HS-5 (cell line): Measurements from ENCODE around the gene CIDEB.
A peak's percentile ranks its signal among the peaks of the same experiment; 100 is the strongest.
"Not testable (repeated sequence)": the region's sequence is repeated elsewhere in the genome, so short reads cannot be mapped to it uniquely, and the experiment has no call there.

Experiments used
- DNase-seq: peaks from one replicate; pipeline ENCODE4 v3.0.0-alpha.2; 2012; ENCODE audit warnings: low read depth

CIDEB gene

DNA sequence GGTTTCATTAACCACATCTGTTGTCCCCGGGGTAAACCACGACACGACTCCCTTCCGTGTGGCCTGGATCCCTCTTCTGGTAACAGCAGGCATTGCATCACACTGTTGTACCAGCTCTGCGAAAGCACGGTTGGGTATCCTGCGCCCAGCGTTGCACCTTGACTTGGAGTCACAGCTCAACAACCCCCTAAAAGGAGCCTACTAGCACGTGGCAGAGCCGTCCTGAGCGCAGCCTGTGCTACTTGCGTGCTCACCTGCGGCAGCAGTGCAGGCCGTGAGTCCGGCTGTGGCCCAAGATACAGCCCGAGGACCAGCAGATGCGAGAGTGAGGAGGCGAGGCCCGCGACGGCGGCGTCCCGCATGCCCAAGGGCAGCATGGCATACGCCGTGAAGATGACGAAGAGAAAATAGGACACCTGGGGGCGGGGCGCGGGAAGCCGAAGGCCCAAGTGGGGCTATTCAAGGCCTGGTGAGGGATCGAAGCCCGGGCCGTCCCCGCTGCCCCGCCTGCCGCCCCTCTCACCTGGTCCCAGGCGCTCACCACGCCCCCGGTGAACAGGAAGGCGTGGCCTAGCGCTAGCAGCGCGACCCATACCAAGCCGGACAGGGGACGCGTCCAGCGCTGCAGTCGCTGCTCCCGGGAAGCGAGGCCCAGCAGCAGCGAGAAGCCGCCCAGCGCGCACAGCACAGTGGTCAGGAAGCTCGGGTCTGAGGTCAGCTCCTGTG lies 24.7 kb upstream of the CIDEB start:
- no peak for DNase-seq

DNA sequence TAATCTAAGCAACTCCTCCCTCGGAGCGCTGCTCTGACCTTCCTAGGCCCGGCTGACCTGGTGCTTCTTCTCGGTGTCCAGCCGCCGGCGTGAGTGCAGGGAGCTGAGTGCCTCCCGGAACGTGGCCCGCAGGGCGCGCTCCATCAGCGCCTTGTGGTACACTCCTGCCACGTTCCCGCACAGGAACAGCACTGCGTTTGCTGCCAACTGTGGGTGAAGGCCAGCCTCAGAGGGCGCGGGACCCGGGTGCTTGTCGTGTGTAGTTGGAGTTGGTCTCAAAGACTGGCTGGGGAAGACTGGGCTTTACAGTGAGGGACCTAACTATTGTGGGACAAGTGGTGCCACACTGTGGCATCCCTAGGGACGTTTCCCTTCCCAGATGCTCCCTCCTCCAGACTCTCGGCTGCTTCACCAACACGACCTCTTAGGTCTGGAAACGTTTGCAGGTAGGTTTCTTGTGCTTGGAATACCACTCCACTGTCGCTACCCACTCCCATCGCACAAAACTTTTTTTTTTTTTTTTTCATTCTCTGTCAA lies 24.0 kb upstream of the CIDEB start:
- DNase-seq, result no peak

DNA sequence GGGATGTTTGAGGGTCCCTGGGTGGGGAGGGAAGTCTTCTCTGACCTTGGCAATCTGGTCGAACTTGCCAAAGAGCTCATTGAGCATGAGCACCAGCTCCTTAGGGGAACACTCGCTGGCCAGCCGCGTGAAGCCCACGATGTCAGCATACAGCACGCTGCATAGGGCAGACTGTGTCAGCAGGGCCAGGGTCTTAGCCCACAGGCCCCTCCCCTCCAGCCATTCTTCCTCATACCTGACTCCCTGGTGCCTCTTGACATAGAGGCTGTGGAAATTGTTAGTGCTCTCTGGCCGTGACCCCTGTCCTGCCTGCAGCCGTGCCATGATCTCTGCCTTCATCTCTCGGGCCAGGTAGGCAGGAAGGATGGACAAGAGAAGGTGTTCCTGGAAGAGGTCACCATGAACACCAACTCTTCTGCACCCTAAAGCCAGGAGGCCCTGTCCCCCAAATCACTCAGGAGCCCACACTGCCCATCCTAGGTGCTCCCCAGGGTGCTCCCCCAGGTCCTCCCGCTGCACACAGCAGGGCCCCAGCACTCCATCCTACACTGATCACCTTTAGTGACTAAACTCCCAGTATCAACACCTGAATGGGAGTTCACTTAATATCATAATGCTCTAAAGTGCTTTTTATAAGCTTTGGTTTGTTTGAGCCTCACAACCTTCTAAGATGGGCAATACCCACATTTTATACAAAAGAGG lies 23.3 kb upstream of the CIDEB start:
- no peak for DNase-seq

DNA sequence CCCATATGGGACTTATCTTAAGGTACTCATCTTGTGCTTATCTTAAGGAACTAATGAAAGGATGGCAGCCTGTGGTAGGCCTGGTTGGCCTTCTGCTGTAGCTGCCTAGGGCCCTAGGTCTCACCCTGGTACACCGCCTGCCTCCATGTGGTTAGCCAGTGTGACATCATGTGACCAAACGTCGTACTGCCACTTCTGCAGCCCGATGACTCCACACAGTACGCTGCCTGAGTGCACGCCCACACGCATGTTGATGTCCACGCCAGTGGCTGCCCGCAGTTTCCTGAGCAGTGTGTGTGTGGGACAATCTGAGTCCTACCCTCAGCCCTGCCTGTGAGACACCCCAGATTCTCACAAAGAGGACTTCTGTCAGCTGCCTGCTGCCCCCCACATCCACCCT lies 22.0 kb upstream of the CIDEB start:
- DNase-seq, result no peak

DNA sequence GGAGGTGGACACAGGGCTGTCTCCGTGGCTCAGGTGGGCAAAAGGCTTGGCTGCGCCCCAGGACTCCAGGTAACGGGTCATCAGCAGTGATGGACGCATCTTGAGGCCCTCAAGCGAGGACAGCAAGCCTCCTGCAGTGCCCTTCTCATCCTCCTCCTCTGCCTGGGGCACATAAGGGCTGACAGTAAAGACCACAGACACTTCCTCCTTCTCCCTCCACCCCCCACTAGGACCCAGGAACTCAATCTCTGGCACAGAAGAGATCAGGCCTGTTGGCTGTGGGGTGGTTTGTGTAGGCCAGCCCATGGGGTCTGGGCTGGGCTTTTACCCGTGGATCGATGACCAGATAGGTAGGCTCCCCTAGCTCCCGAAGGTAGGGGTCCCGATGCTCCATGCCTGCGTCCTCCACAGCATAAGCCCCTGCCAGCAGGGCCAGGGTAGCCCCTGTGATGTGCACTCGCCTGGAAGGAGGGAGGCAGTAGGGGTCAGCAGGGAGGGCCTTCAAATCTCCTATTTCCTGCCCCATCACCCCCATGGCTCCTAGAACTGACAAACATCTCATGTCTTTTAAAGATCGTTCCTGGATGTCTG lies 21.4 kb upstream of the CIDEB start:
- no peak for DNase-seq

DNA sequence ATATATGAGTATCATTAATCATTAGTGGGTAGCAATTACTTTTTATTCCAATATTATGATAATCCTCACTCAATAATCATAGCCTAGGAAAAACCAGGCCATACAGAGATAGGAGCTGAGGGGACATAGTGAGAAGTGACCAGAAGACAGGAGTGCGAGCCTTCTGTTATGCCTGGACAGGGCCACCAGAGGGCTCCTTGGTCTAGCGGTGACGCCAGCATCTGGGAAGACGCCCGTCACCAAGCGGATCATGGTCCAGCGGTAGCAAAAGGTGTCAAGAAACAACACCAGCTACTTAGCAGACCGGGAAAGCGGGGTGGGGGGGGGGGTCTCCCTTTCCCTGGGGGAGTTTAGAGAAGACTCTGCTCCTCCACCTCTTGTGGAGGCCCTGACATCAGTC lies 20.1 kb upstream of the CIDEB start:
- DNase-seq, result not testable (repeated sequence)

DNA sequence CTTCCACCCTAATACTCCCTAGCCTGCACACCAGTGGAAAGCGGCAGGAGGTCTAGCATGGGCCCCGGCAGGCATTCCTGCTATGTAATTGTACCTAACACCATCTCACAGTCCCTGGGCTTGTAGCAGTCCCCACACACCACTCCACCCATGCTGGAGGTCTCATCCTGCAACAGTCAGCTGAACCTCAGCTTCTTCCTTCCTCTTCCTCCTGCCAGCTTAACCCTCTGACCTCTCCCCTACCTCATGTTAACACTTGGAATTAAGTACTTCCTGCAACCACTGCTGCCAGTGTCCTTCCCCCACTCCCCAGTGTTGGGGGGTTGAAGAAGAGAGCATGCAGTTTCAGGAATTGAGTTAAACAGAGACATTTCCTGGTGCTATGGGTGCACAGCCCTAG lies 19.5 kb upstream of the CIDEB start:
- DNase-seq, result no peak

DNA sequence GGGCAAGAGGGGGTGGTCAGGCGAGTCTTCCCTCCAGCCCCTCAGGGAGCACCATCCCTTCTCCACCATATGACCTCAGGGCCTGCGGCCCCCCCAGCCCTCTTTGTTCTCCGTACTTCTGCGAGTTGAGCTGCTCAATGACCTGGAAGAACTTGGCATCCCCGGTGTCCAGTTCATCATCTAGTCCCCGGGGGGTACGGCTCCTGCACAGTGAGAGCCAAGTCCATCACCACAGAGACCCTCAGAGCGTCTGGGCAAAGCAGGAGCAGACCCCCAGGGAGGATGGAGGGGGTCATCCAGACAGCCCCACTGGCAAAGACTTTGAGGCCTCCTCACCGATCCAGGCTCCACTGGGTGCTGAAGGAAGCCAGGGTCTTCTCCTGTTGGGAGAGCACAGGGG lies 18.2 kb upstream of the CIDEB start:
- DNase-seq, result no peak

DNA sequence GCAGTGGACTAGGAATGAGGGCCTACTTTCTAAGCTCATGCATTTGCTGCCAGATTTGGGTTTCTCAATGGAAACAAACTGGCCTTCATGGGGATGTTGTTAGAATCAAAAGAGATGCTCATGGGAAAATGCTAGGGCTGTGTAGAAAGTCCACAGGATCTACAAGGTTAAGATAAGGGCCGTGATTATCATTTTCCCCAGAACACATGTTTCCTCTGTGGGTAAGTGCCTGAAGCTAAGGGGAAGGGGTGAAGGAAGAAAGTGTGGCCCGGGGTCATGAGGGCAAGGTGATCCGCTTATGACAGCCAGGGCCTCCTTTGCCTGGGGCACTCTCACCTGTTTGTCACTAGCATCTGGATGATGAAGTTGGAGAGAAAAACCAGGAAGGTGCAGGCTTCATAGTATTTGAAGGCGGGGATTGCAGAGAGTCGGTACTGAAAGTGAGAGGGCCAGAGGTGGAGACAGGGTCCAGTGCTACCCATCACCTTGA lies 17.3 kb upstream of the CIDEB start:
- DNase-seq, result no peak

DNA sequence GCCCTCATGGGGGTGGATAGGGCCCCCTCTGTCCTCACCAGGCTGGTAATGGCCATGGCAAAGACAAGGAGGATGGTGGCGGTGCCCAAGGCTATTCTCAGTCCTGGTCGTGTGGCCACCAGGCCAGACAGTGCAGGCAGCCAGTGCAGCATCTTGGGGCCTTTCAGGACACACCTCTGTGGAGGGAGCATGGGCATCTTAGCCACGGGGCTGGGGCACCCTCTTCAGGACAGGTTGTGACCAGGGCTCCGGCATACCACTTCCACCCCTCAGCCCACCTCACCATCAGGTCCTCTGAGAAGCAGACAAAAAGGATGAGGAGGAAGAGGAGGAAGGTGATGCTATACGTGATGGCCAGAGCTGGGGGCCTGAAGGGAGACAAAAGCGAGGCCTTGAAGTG lies 16.2 kb upstream of the CIDEB start:
- DNase-seq, result no peak

DNA sequence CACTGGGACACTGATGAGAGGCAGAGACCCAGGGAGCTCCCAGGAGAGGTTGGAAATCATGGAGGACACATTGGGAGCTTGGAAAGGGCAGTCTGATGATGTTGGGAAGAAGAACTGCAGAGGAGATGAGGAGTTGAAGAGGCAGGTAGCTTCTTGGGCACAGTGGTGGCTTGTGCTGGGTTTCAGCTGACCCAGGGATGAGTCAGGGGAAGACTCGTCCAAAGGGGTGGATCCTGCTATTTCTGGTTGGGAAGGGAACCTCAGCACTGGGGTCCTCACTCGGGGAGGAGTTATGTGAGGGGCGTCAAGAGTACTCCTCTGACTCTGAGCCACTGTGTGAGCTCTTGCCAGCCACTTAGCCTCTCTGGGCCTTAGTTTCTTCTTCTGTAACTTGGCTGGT lies 15.6 kb upstream of the CIDEB start:
- DNase-seq, result no peak

DNA sequence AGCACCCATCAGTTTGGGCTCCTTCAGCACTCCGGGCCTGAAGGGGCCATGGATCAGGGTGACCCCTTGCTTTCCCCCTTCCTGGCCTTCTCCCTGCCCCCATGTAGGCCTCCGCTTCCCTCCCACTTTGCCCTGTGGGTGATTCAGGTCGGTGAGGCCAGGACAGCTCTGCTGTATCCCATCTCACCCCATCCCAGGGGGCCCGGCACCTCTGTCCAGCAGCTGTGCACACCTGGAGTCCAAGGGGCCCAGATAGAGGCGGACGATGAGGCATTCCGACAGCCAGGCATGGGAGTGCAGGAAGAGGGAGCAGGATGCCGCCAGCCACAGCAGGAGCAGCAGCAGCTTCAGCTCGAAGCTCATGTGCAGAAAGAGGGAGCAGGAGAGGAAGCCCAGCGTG lies 14.9 kb upstream of the CIDEB start:
- DNase-seq, result no peak

DNA sequence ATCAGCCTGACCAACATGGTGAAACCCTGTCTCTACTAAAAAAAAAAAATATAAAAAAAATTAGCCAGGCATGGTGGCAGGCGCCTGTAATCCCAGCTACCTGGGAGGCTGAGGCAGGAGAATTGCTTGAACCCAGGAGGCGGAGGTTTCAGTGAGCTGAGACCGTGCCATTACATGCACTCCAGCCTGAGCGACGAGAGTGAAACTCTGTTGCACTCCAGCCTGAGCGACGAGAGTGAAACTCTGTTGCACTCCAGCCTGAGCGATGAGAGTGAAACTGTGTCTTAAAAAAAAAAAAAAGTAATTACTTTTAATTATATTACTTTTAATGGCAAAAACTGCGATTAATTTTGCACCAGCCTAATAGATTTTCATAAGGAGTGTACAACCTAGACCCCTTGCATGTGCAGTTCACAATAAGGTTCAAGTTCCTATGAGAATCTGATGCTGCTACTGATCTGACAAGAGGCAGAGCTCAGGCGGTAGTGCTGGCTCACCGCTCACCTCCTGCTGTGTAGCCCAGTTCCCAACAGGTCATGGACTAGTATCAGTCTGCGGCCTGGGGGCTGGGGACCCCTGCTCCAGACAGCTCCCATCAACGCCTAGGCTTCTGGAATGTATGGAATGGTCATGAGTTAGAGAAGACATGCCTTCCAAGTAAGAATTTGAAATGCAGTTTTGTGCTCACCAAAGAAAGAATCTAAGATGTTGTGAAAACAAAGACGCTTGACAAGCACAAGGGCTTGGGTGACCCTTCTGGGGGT lies 13.6 kb upstream of the CIDEB start:
- DNase-seq, result no peak

DNA sequence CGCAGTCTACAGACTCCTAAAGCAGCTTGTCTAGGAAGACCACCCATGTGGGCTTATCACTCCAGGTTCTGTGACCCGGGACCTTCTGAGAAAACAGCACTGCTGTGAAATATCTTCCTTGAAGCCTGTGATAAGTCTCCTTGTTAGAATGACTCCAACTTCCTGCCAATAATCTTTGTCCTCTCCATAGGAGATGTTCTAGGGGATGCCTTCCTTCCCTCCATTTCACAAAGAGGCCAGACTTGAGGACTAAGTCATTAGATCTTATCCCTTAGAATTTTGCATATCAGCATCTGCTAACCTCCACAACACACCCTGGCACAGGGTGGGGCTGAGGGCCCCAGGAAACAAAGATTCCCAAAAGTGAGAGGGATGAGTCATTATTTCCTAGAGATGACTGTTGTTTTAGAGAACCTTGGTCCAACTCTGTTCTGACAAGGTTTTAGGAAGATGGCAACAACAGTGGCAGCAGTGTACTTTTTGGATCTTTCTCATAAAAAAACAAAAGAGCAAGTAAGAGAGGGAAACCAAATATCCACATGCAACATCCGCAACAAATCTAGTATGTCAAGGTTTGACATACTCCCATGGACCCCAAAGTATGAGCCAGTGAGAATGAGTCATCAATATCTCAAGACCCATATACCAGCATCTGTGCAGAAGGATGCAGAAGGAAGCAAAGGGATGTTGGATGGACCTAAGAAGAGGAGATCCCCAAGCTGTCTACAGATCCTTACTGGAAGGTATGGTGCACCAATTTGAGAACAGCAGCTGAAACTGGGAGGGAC lies 9.6 kb upstream of the CIDEB start:
- DNase-seq, result peak; percentile 42

DNA sequence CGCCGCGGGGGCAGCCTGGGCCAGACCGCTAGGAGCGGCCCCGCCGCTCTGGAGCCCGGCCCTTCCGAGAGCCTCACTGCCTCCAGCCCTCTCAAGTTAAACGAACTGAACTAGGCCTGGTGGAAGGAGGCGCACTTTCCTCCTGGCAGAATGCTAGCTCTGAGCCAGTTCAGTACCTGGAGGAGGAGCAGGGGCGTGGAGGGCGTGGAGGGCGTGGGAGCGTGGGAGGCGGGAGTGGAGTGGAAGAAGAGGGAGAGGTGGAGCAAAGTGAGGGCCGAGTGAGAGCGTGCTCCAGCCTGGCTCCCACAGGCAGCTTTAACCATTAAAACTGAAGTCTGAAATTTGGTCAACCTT lies 8.8 kb upstream of the CIDEB start:
- no peak for DNase-seq

DNA sequence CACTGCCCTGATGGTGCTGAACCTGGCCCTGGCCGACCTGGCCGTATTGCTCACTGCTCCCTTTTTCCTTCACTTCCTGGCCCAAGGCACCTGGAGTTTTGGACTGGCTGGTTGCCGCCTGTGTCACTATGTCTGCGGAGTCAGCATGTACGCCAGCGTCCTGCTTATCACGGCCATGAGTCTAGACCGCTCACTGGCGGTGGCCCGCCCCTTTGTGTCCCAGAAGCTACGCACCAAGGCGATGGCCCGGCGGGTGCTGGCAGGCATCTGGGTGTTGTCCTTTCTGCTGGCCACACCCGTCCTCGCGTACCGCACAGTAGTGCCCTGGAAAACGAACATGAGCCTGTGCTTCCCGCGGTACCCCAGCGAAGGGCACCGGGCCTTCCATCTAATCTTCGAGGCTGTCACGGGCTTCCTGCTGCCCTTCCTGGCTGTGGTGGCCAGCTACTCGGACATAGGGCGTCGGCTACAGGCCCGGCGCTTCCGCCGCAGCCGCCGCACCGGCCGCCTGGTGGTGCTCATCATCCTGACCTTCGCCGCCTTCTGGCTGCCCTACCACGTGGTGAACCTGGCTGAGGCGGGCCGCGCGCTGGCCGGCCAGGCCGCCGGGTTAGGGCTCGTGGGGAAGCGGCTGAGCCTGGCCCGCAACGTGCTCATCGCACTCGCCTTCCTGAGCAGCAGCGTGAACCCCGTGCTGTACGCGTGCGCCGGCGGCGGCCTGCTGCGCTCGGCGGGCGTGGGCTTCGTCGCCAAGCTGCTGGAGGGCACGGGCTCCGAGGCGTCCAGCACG lies 8.2 kb upstream of the CIDEB start:
- DNase-seq, result no peak

DNA sequence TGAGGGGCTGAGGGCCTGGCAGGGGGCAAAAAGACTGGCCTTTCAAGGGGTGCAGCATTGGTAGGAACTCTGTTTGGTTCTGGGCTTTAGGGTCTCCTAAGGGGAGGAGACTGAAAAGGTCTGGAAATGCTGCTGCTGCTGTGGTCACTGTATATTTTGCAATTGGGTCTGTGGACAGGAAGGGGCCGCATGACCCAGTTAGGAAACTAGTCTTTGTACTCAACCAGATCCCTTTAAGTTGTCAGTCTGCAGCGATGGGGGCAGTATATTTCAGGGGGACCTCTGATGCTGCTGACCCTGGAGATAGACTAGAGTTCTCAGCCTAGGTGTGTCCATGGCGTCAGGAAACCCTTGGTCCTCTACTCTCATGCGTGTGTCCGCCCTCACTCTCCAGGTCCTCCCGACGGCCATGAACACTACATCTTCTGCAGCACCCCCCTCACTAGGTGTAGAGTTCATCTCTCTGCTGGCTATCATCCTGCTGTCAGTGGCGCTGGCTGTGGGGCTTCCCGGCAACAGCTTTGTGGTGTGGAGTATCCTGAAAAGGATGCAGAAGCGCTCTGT lies 7.5 kb upstream of the CIDEB start:
- DNase-seq, result no peak

DNA sequence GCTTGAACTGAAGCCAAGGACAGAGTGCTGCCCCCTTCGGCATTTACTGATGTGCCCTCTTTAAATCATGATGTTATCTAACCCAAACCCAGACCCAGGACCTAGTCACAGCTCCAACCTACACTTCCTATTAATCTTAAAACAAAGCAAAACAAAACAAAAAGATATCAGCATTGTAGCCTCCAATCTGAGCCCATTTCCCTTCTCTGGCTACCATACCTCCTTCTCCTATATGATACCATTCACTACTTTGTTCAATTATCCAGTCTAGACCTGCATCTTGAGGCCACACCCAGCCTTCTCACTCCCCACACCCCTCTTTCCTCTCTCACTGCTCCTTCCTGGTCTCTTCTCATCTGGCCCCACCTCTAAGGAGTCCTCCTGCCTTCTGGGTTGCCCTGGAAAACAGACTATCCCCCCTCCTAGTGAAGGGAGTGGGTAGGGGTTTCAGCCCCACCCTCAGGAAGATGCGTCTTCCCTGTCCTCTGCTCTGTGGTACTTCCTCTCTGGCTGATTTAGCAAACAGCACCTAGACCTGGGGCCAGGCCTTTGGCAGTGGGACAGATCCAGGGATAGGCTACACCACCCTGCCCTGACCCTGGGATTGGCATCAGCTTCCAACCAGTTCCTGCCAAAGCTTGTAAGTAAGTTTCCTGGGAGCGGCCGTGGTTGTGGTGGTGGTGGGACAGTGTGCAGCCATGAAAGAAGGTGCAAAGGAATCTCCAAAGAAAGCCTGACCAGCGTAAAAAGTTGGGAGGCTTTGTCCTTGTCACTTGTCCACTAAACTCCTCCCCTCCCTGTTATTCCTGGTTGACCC lies 6.8 kb upstream of the CIDEB start:
- DNase-seq, result no peak

DNA sequence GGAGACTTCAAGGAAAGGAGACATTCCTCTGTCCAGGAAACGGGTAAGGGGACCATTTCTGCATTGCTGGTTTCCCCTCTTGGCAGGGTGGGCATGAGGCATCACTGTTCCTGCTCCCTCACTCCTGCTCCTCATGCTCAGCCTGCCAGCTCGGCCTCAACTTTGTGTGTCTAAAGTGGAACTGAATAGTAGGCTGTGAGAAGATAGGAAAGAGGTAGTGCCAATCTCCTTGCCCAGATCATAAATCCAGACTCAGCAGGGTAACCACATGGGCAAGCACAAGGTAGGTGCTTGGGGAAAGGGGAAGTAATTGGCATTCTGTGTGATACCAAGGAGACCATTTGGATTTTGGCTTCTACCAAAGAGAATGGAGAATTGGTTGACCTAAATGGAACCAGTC lies 6.1 kb upstream of the CIDEB start:
- DNase-seq, result no peak
